COR-L47 (cell line): ENCODE data around the gene CP.
"Not testable (repeated sequence)": the region's sequence is repeated elsewhere in the genome, so short reads cannot be mapped to it uniquely, and the experiment has no call there.

Source experiments
- DNase-seq: peaks from one replicate; lab custom pipeline; 2025; lab: John Stamatoyannopoulos, UW

The CP gene

DNA sequence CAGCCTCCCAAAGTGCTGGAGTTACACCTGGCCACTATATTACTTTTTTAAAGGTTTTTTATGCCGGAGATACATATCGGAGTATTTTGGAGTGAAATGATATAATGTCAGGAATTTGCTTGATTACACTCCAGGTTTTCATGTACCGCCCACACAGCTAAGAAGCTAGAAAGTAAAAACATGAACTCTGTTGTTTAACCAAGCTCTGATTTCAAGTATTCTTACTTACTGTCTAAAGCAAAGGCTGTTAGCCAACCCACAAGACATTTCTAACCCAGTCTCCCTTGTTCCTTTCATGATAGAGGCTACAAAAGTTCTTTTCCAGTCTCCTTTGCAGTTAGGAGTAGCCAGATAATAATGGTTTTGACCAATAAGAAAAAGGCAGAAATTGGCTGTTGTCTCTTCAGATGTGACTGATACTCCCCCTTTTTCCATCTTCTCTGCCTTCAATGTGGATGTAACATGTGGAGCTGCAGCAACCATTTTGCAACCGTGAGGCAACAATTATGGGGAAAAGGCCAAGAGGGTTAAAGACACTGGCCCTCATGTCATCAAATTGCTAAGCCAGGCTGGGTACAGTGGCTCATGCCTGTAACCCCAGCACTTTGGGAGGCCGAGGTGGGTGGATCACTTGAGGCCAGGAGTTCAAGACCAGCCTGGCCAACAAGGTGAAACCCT, 6.1 kb upstream of the CP start:
- DNase-seq: no peak

DNA sequence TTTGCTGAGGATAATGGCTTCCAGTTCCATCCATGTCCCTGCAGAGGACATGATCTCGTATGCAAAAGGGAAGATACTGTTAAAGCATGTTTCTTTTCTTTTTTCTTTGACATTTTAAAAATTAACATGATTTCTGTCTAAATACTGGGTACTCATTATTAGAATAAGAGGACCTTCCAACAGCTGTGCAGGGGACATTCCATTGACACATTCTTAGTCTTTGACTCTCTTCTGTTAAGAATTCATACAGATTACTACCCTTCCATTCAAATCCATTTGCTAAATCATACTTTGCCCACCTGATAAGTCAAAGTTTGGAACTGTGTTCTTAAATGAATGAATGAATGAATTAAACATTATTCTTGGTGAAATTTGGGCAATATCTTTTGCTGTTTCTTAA, 5.1 kb upstream of the CP start:
- DNase-seq: no peak

DNA sequence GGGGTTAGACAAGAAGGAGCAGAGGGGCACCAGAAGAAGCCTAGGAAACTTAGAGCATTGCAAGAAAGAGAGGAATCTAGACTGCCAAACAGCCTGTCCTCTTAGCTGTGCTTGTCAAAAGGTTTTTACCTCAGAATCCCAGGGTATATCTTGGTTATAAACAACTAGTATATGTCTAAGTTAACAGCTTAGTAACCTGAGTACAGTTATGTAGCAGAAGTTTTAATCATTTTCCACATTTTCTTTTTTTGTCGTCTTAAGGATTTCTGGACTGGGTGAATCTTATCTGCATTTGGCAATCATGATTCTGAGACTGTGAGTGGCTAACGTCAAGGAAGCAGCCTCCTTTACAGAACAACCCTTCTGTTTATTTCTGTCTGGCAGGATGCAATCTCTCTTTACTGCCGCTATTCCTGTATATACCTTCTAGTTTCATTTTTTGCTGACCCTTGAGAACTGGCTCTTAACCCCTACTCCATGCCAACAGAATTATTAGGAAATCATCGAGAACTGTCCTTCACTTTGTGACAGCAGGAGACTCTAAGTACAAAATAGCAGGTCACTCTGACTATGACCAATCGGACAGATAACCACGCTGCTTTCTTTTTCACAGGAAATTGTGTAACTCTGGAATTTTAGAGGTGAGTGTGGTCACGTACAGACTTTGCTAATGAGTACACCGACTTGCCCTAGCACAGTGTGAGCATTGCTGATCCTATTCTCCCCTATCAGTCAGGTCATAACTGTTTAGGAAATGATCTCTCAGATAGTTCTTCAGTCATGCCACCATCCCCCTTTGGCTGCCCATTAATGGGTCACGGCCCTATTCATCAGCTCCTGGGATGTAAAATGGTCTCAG, 3.3 kb upstream of the CP start:
- no peak for DNase-seq

DNA sequence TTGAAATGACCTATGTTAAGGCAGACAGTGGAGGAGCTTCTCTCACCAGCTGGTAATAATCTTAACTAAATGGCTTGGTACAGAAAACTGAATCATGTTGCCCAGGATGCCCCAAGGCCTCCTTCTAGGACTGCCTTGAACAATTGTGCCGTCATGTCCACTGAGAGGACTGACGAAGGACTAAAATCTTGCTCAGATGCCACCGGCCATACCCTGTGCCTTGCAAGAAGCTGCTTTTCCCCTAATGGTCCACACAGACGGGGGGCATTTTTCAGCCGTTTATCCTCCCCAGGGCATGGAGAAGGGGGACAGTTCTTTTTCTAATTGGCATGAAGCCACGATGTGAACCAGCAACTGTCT, 1.8 kb upstream of the CP start:
- DNase-seq: no peak

DNA sequence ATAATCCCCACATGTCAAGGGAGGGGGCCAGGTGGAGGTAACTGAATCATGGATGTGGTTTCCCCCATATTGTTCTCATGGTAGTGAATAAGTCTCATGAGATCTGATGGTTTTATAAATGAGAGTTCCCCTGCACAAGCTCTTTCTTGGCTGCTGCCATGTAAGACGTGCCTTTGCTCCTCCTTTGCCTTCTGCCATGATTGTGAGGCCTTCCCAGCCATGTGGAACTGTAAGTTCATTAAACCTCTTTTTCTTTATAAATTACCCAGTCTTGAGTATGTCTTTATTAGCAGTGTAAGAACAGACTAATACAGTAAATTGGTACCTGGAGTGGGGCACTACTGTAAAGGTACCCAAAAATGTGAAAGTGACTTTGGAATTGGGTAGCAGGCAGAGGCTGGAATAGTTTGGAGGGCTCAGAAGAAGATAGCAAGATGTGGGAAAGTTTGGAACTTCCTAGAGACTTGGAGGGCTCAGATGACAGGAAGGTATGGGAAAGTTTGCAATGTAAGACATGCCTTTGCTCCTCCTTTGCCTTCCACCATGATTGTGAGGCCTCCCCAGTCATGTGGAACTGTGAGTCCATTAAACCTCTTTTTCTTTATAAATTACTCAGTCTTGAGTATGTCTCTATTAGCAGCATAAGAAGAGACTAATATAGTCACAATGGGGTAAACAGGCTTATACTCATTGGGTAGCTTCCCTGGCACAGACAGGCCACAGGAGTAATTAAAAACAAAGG, 2.1 kb downstream of the CP start:
- not testable (repeated sequence) for DNase-seq

DNA sequence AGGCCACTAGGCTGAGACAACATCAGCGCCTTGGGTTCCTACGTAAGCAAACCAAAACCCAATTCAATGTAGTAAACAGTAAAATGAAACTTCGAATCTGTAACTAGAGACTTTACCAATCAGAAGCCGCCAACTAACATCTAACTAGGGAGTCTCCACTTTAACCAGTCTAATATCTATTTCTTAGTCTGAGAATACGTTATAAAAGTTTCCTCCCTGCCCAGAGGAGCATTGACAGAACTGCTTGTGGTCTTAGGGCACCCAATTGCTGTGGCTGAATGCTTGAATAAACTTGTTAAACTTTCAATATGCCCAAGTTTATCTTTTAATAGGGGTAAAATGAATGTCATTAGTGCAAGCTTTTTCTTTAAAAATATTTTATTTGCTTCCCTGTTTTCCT, 4.3 kb downstream of the CP start:
- DNase-seq: no peak

DNA sequence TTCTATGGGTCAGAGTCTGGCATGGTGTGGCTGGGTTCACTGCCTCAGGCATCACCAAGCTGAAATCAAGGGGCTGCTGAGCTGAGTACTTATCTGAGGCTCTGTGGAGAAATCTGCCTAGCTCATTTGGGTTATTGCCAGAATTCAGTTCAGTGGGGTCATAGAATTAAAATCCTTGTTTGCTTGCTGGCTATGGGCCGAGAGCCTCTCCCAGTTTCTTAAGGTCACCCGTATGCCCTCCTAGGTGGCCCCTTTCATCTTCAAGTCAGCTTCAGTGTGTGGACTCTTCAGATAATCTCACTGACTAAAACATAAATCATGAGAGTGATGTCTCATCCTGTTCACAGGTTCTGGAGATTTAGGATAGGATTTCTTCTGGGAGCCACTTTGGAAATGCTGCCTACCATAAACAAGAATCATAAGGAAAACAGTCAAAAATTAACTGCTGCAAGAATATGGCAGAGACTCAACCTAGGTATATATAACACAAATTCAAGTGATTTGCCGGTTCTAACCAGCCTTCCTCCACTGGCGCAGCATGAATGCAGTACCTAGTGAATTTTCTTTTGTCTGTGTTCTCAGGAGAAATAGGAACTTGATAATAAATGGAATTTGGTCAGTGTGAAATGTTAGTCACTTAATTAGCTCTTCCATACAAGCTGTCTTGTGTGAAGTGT, 5.3 kb downstream of the CP start:
- DNase-seq: no peak

DNA sequence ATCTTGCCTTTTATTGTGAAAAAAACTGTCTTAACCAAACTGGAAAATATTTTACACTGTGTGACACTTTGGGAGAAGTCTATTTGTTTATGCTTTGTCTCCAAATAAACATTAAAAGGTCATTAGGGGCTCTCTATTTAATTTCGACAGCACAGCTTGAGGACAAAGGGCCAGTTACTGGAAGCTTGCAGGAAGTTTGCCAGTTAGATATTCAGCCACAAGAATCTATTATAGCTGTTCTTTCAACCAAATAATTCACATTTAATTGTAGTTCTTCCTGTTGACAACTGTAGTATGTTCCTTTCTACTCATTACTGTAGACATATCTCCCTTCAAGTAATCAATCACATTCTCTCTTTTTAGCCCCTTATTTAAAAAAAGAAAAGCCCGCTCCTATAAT, 6.1 kb downstream of the CP start:
- DNase-seq: peak; percentile 65

DNA sequence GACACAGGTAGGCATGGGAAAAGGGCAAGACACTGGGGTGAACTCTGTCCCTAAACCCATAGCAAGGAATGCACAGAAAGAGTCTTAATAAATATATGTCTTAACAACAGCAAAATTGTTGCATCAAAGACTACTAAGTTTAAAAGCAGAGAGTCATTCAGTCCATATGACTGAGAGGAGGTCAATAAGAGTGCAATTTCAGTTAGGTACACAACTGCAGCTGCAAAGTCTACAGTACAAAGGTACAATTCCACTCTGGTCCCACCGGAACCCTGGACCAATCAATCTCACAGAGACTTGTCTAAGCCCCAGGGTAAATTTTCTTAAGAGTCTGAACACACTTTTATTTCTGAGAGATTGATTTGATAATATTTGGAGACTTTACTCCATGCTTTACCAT, 6.9 kb downstream of the CP start:
- DNase-seq: no peak

DNA sequence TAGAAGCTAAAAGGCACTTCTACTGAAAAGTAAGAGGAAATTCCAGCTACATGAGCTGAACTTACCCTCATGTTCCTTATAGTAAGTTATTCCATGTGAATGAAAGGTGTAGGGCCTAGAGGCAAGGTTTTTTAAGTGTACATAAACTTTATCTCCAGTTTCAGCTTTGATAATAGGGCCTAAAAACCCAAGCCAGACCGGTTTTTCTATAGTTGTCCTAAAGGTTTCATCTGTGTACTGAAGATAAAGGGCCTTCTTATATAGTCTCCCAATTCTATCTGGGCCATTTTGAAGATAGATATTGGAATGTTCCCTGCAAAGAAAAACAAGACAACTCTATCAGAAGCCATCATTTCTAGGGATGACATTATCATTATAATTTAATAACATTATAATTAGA, 9.2 kb downstream of the CP start:
- DNase-seq: no peak

DNA sequence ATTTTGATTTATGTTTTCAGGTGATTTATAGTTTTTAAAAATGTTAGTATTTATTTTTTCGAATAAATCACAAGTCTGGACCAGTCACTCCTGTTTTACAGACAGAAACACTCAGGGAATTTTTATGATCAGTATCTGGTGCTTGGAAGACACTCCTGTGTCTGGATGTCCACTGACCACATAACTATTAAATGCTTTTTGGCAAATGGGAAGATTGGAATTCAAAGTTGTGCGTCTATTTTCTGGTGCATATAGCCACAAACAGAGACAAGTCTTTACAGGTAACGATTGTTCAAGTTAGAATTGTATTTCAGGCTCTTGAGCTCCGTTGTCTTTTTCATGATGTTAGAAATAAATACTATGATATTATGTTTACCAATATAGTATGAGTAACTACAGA, 12.2 kb downstream of the CP start:
- DNase-seq: no peak

DNA sequence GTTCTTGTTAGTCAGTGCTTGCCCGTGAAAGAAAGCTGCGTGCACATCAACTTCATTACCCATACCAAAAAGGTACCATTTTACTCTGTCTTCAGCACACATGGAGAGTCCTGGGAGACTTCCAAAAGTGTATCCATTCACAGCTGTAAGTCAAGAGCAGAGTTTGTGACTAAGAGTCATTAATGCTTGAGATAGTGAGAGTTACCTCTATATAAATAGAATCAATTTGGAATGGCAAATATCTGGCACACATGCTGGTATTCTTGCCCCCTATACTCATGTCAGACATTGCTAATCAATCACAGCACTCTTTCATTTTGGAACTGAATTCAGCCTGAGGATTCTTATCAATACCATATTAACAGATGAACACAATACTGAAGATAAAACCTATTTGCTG, 14.2 kb downstream of the CP start:
- DNase-seq: no peak

DNA sequence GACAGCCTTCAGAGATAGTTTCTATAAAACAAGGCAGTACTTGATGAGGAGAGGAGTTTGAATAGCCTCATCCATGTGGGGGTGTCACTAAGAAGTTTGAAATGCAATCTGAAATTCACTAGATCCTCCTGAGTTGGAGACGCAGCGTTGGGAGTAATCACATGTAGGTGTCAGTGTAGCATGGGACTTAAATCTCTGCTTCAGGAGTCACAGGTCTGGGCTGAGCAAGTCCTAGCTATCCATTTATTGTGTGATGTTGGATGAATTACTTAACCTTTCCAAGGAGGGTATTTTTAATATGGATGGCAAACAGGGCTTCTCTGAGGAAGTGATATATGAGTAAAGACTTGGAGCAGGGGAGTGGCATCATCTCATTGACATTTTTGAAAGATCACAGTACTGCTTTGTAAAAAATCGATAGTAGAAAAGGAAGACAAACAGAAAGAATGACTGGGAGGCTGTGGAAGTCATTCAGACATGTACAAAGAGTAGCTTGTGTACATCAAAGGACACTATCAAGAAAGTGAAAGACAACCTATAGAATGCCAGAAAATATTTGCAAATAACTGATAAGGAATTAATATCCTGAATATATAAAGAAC, 17.1 kb downstream of the CP start:
- no peak for DNase-seq

DNA sequence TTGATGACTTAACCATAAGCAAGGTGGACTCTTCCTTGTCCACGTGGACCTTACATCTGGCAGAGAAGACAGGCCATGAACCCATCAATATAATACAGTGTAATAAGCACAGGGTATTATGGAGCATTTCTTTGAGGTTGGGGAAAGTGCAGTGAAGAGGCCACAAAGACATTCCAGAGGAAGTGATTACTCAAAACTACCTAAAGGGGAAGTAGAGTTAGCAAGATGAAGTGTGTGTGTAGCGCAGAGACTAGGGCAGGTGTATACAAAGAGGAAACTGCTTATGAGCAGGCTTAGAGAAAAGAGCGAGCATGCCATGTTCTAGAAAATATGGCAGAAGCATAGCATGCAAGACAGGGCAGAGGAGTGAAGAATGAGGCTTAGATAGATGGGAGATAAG, 17.9 kb downstream of the CP start:
- no peak for DNase-seq

DNA sequence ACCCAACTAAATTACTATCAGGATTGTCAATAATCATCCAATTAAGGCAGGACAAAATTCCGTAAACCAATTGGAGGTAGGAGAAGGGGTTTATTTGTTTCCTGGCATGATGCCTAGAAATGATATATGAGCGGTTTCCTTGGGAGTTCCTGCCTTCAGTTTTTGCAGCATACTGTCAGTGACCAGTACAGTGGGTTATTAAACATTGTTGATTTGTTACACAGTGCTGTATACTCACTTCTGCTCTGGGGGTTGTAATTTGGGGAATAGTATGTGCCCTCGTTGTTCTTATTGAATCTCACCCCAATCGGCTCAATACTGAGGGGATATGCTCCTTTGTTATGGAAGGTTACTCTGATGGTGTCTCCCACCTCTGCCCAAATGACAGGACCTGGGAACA, 22.2 kb downstream of the CP start:
- DNase-seq: peak; percentile 81

DNA sequence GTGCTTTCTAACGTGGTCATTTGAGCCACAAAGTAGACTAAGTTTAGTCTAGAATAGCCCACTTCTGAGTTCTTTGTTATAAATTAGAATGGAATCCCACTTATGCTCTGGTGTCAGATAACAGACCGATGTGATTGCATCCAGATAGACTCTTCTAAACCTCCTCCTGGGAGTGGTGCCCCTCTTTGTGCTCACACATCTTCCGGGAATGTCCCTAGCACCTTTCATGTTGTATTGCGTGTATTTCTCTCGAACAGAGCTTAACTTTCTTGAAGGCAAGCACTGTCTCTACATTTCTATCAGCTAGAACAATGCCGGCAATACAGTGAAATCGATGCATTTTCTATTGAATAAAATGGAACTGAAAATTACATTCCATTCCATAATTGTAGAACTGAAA, 23.0 kb downstream of the CP start:
- DNase-seq: no peak

DNA sequence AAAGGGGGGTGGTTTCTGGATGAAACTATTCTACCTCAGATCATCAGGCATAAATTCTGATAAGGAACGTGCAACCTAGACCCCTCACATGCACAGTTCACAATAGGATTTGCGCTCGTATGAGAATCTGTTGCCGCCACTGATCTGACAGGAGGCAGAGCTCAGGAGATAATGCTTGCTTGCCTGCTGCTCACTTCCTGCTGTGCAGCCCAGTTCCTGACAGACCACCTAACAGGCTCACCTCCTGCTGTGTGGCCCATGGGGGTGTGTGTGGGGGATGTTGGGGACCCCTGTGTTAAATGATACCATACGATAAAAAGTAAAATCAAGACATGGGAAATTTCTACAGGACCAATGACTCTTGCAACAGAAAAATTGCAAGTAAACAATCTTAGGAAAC, 24.0 kb downstream of the CP start:
- DNase-seq: no peak

DNA sequence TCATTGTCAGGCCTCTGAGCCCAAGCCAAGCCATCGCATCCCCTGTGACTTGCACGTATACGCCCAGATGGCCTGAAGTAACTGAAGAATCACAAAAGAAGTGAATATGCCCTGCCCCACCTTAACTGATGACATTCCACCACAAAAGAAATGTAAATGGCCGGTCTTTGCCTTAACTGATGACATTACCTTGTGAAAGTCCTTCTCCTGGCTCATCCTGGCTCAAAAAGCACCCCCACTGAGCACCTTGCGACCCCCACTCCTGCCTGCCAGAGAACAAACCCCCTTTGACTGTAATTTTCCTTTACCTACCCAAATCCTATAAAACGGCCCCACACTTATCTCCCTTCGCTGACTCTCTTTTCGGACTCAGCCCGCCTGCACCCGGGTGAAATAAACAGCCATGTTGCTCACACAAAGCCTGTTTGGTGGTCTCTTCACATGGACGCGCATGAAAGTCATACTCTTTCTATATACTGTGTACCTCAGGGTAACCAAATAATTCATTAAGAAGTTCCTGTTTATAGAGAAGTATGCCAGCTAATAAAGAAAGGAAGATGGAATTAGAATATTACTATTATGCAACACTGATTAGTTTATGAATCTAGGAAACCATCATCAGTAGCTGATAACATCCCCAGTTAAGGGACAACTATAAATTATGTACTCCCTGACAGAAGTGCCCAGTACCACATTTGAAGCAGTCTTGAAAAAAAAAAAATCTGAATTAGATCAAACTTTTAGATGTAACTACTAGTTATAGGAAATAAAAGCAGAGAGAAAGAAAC, 24.6 kb downstream of the CP start:
- DNase-seq: not testable (repeated sequence)

DNA sequence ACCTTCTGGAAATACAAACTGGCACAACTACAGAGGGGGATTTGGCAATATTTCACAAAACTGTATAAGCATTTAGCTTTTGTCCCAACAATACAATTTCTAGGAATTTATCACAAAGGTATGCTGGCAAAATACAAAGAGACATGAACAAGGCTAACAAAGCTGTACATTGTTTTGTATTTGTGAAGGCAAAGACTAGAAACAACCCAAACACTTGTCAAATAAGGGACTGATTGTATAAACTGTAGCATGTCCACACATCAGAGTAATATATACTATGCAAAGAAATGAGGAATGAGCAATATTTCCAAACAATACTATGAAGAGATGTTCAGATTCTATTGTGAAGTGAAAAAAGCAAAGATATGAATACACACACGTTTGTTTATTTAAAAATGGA, 26.4 kb downstream of the CP start:
- DNase-seq: no peak

DNA sequence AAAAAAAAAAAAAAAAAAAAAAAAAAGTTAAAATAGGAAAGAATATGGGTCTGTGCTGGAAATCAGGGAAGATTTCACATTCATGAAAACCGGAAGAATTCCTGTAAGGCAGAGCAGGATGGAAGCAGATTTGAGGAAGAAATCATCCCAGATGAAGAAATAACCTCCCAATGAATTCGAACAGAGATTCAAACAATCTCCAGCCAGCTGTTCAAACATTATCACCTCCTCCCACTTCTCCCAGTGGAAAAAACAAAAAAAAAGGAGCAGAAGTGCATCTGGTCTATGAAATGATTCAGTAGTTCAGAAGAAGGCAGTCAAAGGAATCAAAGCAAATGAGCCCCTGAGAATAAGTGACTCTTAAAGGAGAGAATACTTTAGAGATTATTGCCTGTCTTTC, 33.1 kb downstream of the CP start:
- no peak for DNase-seq

DNA sequence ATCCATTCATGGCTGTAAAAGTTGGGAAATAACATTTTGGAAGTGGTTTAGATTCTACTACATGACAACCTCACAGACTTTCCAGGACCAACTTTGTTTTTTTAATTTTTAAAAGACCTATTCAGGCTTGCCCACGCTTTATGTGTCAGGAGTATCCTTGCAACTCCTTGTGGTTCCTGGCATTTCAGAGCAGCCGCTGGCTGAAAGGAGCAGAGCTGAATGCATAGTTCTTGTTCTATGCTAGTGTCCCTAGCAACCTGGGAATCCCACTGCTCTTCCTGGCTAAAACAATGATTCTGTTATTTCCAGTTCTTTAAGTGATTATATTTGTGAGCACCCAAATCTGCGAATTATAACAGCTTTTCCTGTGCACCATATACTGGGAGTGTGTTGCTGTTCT, 34.9 kb downstream of the CP start:
- DNase-seq: no peak
